Suprapubic skin (tissue), 4 donors: ENCODE data around the gene APOLD1. TPM values are rescaled to one million over a fixed set of nuclear protein-coding genes. Genes with fewer than 3 reads are reported as not detected.
"Not testable (repeated sequence)": the region's sequence is repeated elsewhere in the genome, so short reads cannot be mapped to it uniquely, and the experiment has no call there.

Source experiments
- DNase-seq, 2 donors: peaks; one replicate each; pipeline ENCODE4 v3.0.0-alpha.2; 2019; ENCODE audit warnings: low spot score in 2 of 2
- H3K27ac ChIP-seq: fragments of 200-600 bp; sonication (generic); one replicate; pipeline ENCODE4 v1.5.1; 2019
- H3K27me3 ChIP-seq: fragments of 200-600 bp; sonication (generic); one replicate; pipeline ENCODE4 v1.5.1; 2019
- H3K36me3 ChIP-seq: fragments of 200-600 bp; sonication (generic); one replicate; pipeline ENCODE4 v1.5.1; 2019
- H3K4me1 ChIP-seq: fragments of 200-600 bp; sonication (generic); one replicate; pipeline ENCODE4 v1.5.1; 2019
- H3K4me3 ChIP-seq: fragments of 200-600 bp; sonication (generic); one replicate; pipeline ENCODE4 v1.5.1; 2019; ENCODE audit warnings: mild to moderate bottlenecking
- H3K9me3 ChIP-seq: fragments of 200-600 bp; sonication (generic); one replicate; pipeline ENCODE4 v1.5.1; 2019
- CTCF ChIP-seq, 2 donors: fragments of 200-600 bp in 1 of 2; fragments of 450-650 bp in 1 of 2; sonication (generic) in 1 of 2; IDR thresholded peaks; one replicate each; pipeline ENCODE4 v1.5.1; 2016 to 2019; ENCODE audit warnings: antibody characterized with exemption in 2 of 2, mild to moderate bottlenecking in 1 of 2, moderate library complexity in 1 of 2
- EP300 ChIP-seq: sonication (generic); formaldehyde crosslinking; IDR thresholded peaks from one replicate; pipeline ENCODE4 v1.6.1; 2017; ENCODE audit warnings: antibody characterized with exemption
- POLR2A ChIP-seq, 2 donors: fragments of 450-650 bp; IDR thresholded peaks; one replicate each; pipeline ENCODE4 v1.6.1; 2017; ENCODE audit warnings: antibody characterized with exemption in 2 of 2, mild to moderate bottlenecking in 2 of 2, moderate library complexity in 2 of 2
- POLR2AphosphoS5 ChIP-seq, 3 donors: sonication (generic); formaldehyde crosslinking; IDR thresholded peaks; one replicate each; pipeline ENCODE4 v1.6.1; 2017; ENCODE audit warnings: antibody characterized with exemption in 3 of 3
- WGBS: methylation state at CpG from one replicate; pipeline ENCODE4 v1.1.5; 2018; 5-methylcytosine and 5-hydroxymethylcytosine counted together
- total RNA-seq, 4 donors: library from RNA; depleted of rRNA; stranded (reverse); fragments of >200 nt; gene quantifications; one replicate each; pipeline ENCODE4 v1.1.0, GENCODE V29; 2016

The APOLD1 gene
- total RNA-seq, 4 donors from 2014 or later = 14.6 to 25.5 (median 16.4) TPM

- peak; percentile 98 for DNase-seq
- no peaks in the 10 kb centered on the region for H3K9me3 ChIP-seq
- H3K27ac ChIP-seq = peak within 1 kb of the TSS; percentile 82
- no peaks in the 10 kb centered on the region for H3K27me3 ChIP-seq
- peak in 1 of 2 donors; percentile 56 for TF ChIP-seq POLR2A (IDR thresholded peaks at IDR 0.05)
- TF ChIP-seq POLR2AphosphoS5 (IDR thresholded peaks at IDR 0.05) = peak in 1 of 3 donors; percentile 41
- TF ChIP-seq CTCF (IDR thresholded peaks at IDR 0.05) = peak; percentile 97 to 98
- TF ChIP-seq EP300 = no peak
- WGBS = 3% methylated on average over 35 of the region's 35 CpGs
- peak within 1 kb of the TSS; percentile 92 for H3K4me3 ChIP-seq
- H3K4me1 ChIP-seq = peaks cover 44% of the 10 kb centered on the region
- H3K36me3 ChIP-seq = peaks cover 9% of the 10 kb centered on the region
Measured at GRCh38 chr12:12813120-12814101, 28.0 kb downstream of the APOLD1 start, which contains the start of gene DDX47. Gene DDX47, plus strand, starts transcription at chr12:12813346. Its CDS starts 22 bp downstream, at chr12:12813368.

DNA sequence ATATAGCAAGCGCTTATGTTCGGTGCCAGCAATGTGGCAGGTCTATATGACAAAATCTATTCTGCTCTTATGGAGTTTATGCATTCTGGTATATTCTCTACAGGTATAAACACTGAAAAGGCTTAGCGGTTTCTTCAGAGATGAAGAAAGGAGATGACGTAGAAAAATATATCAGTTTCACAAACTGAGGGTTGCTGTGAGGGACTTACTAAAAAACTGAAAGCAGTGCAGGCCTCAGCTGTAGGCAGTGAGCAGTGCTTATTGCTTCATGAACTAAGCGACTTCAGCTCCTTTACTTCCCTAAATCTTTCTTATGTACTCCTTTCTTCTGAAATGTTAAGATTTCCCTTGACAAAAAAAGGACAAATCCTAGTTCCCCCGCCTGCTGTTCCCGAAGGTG lies 32.2 kb downstream of the APOLD1 start:
- no peak overlapping the region for H3K27ac ChIP-seq

DNA sequence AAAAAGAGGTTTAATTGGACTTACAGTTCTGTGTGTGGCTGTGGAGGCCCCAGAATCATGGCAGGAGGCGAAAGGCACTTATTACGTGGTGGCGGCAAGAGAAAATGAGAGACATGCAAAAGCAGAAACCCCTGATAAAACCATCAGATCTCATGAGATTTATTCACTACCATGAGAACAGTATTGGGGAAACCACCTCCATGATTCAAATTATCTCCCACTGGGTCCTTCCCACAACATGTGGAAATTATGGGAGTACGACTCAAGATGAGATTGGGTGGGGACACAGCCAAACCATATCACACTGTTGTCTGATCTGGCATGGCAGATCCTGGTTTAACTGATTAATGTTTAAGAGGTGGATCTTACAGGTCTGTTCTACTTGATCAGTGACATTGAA lies 33.2 kb downstream of the APOLD1 start:
- Histone ChIP-seq H3K4me3 (no peak overlapping the region), H3K36me3 (peaks cover 42% of the 10 kb centered on the region), H3K27me3 (no peaks in the 10 kb centered on the region), H3K4me1 (peaks cover 49% of the 10 kb centered on the region), H3K27ac (no peak overlapping the region), H3K9me3 (no peaks in the 10 kb centered on the region)
- DNase-seq = no peak
- 85% methylated on average over 4 of the region's 4 CpGs for WGBS
- TF ChIP-seq EP300 = no peak
- TF ChIP-seq POLR2A (IDR thresholded peaks at IDR 0.05) = no peak
- no peak for TF ChIP-seq CTCF (IDR thresholded peaks at IDR 0.05)
- TF ChIP-seq POLR2AphosphoS5 (IDR thresholded peaks at IDR 0.05) = no peak

More for the DNA sequence above, 32.2 kb downstream of the APOLD1 start:
- Histone ChIP-seq H3K9me3 (no peaks in the 10 kb centered on the region), H3K4me1 (peaks cover 54% of the 10 kb centered on the region), H3K36me3 (peaks cover 31% of the 10 kb centered on the region), H3K27me3 (no peaks in the 10 kb centered on the region), H3K4me3 (no peak overlapping the region)
- no peak for DNase-seq
- WGBS = 97% methylated on average over 7 of the region's 7 CpGs
- TF ChIP-seq POLR2AphosphoS5 (IDR thresholded peaks at IDR 0.05) (no peak), EP300 (no peak), CTCF (IDR thresholded peaks at IDR 0.05) (no peak), POLR2A (IDR thresholded peaks at IDR 0.05) (no peak)

DNA sequence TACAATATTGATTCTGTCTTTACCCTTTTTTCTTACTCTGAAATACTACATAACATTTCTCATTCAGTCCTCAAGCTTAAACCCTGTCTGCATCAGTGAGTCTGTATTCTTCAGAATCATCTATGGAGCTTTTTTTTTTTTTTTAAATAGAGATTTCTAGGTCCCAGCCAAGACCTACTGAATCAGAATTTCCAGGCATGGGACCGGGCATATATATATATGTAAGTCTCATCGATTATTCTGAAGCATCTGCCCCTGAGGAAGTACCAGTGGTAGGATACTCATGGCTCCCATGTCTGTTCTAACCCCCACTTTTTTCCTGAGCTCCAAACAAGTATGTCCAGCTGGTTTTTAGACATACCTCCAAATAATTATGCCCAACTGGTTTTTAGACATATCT lies 33.8 kb downstream of the APOLD1 start:
- Histone ChIP-seq H3K36me3 (peaks cover 47% of the 10 kb centered on the region), H3K4me3 (no peak overlapping the region), H3K4me1 (peaks cover 43% of the 10 kb centered on the region), H3K27ac (no peak overlapping the region), H3K9me3 (no peaks in the 10 kb centered on the region), H3K27me3 (no peaks in the 10 kb centered on the region)
- 89% methylated on average over 2 of the region's 2 CpGs for WGBS
- TF ChIP-seq POLR2A (IDR thresholded peaks at IDR 0.05) = no peak
- no peak for DNase-seq

DNA sequence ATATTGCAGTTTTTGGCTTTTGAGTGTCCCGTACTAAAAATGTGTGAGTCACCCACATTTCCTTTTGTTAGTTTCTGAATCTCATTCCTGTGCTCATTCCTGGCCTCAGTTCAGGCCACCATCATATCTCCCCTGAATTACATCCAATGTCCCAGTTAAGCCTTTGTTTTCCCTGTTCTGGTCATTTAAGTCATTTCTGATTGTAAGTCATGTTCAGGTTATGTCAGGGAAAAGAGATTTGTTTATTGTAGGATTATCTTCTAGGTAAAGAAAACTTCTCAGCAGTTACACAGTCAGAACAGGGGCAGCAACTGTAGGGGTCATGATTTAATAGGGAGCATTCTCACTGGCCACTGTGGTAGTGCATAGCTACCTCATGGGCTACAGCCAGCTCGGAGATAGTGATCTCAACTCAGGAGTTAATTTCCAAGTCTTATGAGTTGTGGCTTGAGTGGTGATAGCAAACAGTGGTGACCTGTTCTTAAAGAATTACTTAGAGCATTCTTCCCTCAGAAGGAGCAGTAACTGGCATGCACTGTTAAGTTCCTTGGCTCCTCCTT lies 34.4 kb downstream of the APOLD1 start:
- peaks cover 54% of the 10 kb centered on the region for H3K36me3 ChIP-seq
- 33% methylated on average over 2 of the region's 2 CpGs for WGBS
- H3K27ac ChIP-seq = no peak overlapping the region
- TF ChIP-seq POLR2AphosphoS5 (IDR thresholded peaks at IDR 0.05) = no peak
- no peak for TF ChIP-seq CTCF (IDR thresholded peaks at IDR 0.05)
- no peak for TF ChIP-seq EP300
- no peaks in the 10 kb centered on the region for H3K27me3 ChIP-seq
- no peaks in the 10 kb centered on the region for H3K9me3 ChIP-seq
- H3K4me1 ChIP-seq = peaks cover 37% of the 10 kb centered on the region
- DNase-seq = no peak
- H3K4me3 ChIP-seq = no peak overlapping the region

DNA sequence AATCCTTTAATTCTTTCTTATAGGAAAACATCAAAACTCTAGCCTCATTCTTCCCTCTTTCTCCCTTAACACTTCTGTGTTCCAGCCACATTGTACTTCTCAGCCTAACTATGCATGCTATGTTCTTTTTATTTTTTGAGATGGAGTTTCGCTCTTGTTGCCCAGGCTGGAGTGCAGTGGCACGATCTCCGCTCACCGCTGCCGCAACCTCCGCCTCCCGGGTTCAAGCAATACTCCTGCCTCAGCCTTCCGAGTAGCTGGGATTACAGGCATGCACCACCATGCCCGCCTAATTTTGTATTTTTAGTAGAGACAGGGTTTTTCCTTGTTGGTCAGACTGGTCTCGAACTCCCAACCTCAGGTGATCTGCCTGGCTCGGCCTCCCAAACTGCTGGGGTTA lies 34.9 kb downstream of the APOLD1 start:
- not testable (repeated sequence) for H3K9me3 ChIP-seq, H3K27me3 ChIP-seq, DNase-seq, H3K27ac ChIP-seq, H3K4me3 ChIP-seq
- Histone ChIP-seq H3K4me1 (peaks cover 32% of the 10 kb centered on the region), H3K36me3 (peaks cover 59% of the 10 kb centered on the region)
- WGBS = 96% methylated on average over 11 of the region's 11 CpGs
